ENCODE measurements around the gene PSMD1. TPM values are rescaled to one million over a fixed set of nuclear protein-coding genes. Genes with fewer than 3 reads are reported as not detected.
A peak's percentile ranks its signal among the peaks of the same experiment; 100 is the strongest.

Gene PSMD1
- total RNA-seq, 1 experiment from 2014 or later, result 245 TPM

DNA sequence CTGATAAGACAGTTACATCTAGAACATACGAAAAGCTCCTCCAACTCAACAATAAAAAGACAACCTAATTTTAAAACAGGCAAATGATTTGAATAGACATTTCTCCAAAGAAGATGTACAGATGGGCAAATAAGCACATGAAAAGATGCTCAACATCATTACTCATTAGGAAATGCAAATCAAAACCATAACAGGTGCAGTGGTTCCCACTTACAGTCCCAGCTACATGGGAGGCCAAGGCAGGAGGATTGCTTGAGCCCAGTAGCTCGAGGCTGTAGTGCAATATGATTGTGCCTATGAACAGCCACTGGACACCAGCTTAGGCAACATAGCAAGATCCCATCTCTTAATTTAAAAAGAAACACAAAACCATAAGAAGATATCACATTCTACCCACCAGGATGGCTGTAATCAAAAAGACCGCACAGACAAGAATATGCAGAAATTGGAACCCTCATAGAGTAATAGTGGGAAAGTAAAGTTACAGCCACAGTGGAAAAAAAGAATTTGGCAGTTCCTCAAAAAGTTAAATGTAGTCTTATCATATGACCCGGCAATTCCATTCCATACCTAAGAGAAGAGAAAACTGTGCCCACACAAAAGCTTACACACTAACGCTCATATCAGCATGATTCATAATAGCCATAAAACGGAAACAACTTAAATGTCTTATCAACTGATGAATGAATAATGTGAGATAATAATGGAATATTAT, 111.2 kb downstream of the PSMD1 start:
- Histone ChIP-seq H3K4me3 (ENCODE audit: low read depth, low read length, poor library complexity, severe bottlenecking) (no peak overlapping the region), H3K4me1 (ENCODE audit: insufficient read depth, low read length, poor library complexity, severe bottlenecking) (peaks cover 14% of the 10 kb centered on the region), H3K9me3 (ENCODE audit: low read depth, low read length, poor library complexity, severe bottlenecking) (no peaks in the 10 kb centered on the region), H3K36me3 (ENCODE audit: insufficient read depth, low read length, poor library complexity, severe bottlenecking) (peaks cover 70% of the 10 kb centered on the region), H3K27ac (ENCODE audit: low read depth, low read length, poor library complexity, severe bottlenecking) (peak overlapping the region; percentile 55), H3K27me3 (replicated peaks; ENCODE audit: insufficient read depth, low read depth, low read length, poor library complexity) (no peaks in the 10 kb centered on the region)
- intact Hi-C loops (cut with micrococcal nuclease; ENCODE audit: unreplicated experiment), result no loop called here
- POLR2A ChIA-PET (ENCODE audit: low non-redundant PET), result no interaction called here
- CTCF ChIA-PET, result no interaction called here
- BruUV-seq (replicated peaks), result no TSS peak
- DNase-seq (ENCODE audit: low spot score), result no peak
- TF ChIP-seq EZH2 (IDR thresholded peaks at IDR 0.05; ENCODE audit: borderline replicate concordance, low read depth, low read length, poor library complexity, severe bottlenecking) (no peak), CTCF (conservative IDR thresholded peaks at IDR 0.05; ENCODE audit: low read depth, low read length) (no peak)

DNA sequence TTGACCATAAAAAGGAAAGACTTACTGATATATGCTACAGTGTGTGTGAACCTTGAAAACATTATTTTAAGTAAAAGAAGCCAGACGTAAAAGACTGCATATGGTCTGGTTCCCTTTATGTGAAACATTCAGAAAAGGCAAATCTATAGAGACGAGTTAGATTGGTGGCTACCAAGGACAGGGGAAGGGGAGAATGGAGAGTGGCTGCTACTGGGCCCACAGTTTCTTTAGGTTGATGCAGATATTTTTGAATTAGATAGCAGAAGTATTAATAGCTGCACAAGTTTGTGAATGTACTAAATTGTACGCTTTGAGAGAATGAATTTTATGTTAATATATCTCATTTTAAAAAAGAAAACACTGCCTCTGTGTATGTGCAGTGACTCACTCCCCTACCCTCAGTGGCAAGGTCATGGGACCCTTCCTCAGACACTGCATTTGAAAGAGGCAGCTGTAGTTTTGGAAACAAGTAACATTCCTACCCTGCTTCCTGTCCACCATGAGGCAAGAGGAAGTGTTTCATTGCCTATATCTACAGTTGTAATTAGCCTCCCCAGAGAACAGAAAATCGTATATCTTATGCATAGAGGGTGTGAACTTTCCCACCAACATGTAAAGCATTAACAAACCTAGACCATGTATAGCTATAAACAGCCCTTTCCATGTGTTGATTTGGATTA, 111.9 kb downstream of the PSMD1 start:
- BruUV-seq (replicated peaks), result no TSS peak
- ChIA-PET CTCF (interaction anchor here (0.6 kb wide), 1 partner anchor 237 kb away, joined by 3 read pairs; no protein-coding TSS in a partner anchor), POLR2A (ENCODE audit: low non-redundant PET) (interaction anchor here (0.7 kb wide), 1 partner anchor 16 kb away, joined by 3 read pairs; no protein-coding TSS in a partner anchor)
- intact Hi-C loops (cut with micrococcal nuclease; ENCODE audit: unreplicated experiment), result no loop called here
- H3K27ac ChIP-seq (ENCODE audit: low read depth, low read length, poor library complexity, severe bottlenecking), result peak overlapping the region; percentile 55
- H3K4me3 ChIP-seq (ENCODE audit: low read depth, low read length, poor library complexity, severe bottlenecking), result no peak overlapping the region
- H3K36me3 ChIP-seq (ENCODE audit: insufficient read depth, low read length, poor library complexity, severe bottlenecking), result peaks cover 68% of the 10 kb centered on the region
- DNase-seq (ENCODE audit: low spot score), result peak; percentile 53
- no peaks in the 10 kb centered on the region for H3K27me3 ChIP-seq (replicated peaks; ENCODE audit: insufficient read depth, low read depth, low read length, poor library complexity)
- no peaks in the 10 kb centered on the region for H3K9me3 ChIP-seq (ENCODE audit: low read depth, low read length, poor library complexity, severe bottlenecking)
- H3K4me1 ChIP-seq (ENCODE audit: insufficient read depth, low read length, poor library complexity, severe bottlenecking), result peaks cover 14% of the 10 kb centered on the region
- TF ChIP-seq CTCF (conservative IDR thresholded peaks at IDR 0.05; ENCODE audit: low read depth, low read length) (no peak), EZH2 (IDR thresholded peaks at IDR 0.05; ENCODE audit: borderline replicate concordance, low read depth, low read length, poor library complexity, severe bottlenecking) (no peak)

DNA sequence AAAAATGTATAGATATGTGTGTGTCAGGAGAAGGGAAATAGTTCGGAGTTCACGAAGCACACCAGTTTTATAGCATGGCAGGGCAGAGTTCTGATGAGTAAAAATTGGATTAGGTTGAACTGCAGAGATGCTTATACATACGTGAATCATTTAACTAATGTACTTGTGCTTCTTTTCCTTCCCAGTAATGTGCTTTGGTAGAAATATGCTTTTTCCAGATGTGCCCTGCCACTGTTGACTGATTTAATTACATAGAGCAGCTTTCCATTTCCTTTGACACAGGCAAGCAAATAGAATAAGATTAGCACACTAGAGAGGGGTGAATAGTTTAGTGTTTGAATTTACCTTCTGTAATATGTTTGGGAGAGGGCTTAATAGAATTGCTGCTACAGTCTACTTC, 112.8 kb downstream of the PSMD1 start:
- DNase-seq (ENCODE audit: low spot score), result peak; percentile 27
- Histone ChIP-seq H3K9me3 (ENCODE audit: low read depth, low read length, poor library complexity, severe bottlenecking) (no peaks in the 10 kb centered on the region), H3K4me1 (ENCODE audit: insufficient read depth, low read length, poor library complexity, severe bottlenecking) (peaks cover 21% of the 10 kb centered on the region), H3K27me3 (replicated peaks; ENCODE audit: insufficient read depth, low read depth, low read length, poor library complexity) (no peaks in the 10 kb centered on the region), H3K4me3 (ENCODE audit: low read depth, low read length, poor library complexity, severe bottlenecking) (no peak overlapping the region), H3K27ac (ENCODE audit: low read depth, low read length, poor library complexity, severe bottlenecking) (peak overlapping the region; percentile 55), H3K36me3 (ENCODE audit: insufficient read depth, low read length, poor library complexity, severe bottlenecking) (peaks cover 60% of the 10 kb centered on the region)
- intact Hi-C loops (cut with micrococcal nuclease; ENCODE audit: unreplicated experiment), result no loop called here
- POLR2A ChIA-PET (ENCODE audit: low non-redundant PET), result no interaction called here
- no peak for TF ChIP-seq EZH2 (IDR thresholded peaks at IDR 0.05; ENCODE audit: borderline replicate concordance, low read depth, low read length, poor library complexity, severe bottlenecking)
- TF ChIP-seq CTCF (conservative IDR thresholded peaks at IDR 0.05; ENCODE audit: low read depth, low read length), result no peak
- CTCF ChIA-PET, result interaction anchor here (0.6 kb wide), 1 partner anchor 236 kb away, joined by 3 read pairs; no protein-coding TSS in a partner anchor
- no TSS peak for BruUV-seq (replicated peaks)
